ENCODE measurements around the gene MAP3K10.

DNA sequence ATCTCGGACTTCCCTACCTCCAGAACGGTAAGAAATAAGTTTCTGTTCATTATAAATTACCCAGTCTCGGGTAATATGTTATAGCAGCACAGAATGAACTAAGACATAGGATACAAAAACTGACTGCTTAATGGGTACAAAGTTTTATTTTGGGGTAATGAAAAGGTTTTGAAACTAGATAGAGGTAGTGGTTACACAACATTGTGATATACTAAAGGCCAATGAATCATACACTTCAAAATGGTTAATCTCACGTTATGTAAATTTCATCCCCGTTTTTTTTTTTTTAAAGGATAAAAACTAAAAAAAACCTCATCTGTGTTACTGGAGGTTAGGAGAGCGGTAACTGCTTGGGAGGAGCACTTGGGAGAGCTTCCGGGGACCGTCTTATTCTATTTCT, 70.4 kb downstream of the MAP3K10 start:
- TF ChIP-seq, protein P1, sequence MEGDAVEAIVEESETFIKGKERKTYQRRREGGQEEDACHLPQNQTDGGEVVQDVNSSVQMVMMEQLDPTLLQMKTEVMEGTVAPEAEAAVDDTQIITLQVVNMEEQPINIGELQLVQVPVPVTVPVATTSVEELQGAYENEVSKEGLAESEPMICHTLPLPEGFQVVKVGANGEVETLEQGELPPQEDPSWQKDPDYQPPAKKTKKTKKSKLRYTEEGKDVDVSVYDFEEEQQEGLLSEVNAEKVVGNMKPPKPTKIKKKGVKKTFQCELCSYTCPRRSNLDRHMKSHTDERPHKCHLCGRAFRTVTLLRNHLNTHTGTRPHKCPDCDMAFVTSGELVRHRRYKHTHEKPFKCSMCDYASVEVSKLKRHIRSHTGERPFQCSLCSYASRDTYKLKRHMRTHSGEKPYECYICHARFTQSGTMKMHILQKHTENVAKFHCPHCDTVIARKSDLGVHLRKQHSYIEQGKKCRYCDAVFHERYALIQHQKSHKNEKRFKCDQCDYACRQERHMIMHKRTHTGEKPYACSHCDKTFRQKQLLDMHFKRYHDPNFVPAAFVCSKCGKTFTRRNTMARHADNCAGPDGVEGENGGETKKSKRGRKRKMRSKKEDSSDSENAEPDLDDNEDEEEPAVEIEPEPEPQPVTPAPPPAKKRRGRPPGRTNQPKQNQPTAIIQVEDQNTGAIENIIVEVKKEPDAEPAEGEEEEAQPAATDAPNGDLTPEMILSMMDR (IDR thresholded peaks at IDR 0.05) = no peak
- TF ChIP-seq EZH2 (IDR thresholded peaks at IDR 0.05) = no peak
